GM18508 (cell line): ENCODE measurements around the gene MCUB.
"Not testable (repeated sequence)": the region's sequence is repeated elsewhere in the genome, so short reads cannot be mapped to it uniquely, and the experiment has no call there.

Source experiments
- ATAC-seq: cut with Tn5 transposase; IDR thresholded peaks from one replicate; pipeline ENCODE4 v1.9.1; 2021; ENCODE audit warnings: moderate number of reproducible peaks; ENCODE audit not compliant: insufficient read depth, unreplicated experiment

The MCUB gene

DNA sequence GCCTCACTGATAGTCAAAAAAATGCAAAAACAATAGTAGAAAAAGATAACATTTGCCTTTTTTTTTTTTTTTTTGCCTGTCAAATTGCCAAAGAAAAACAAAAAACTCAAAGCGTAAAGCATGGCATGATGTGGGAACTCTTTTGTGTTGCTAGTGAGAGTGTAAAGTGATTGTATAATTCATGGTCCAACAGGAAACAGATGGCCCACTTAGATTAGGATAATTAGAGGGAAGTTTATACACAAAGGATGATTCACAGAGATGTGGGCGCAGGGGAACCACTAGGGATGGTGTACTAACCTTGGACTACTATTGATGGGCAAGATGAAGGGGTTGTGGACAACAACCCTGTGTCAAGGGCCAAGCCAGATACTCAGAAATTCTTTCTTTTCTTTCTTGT lies 16.4 kb downstream of the MCUB start:
- ATAC-seq, result no peak

GRCh38 chr4:109578846-109579245 lies 18.8 kb downstream of the MCUB start:
- no peak for ATAC-seq

DNA sequence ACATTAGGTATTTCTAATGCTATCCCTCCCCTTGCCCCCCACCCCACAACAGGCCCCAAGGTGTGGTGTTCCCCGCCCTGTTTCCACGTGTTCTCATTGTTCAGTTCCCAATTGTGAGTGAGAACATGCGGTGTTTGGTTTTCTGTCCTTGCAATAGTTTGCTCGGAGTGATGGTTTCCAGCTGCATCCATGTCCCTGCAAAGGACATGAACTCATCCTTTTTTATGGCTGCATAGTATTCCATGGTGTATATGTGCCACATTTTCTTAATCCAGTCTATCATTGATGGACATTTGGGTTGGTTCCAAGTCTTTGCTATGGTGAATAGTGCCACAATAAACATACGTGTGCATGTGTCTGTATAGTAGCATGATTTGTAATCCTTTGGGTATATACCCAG lies 20.0 kb downstream of the MCUB start:
- not testable (repeated sequence) for ATAC-seq

DNA sequence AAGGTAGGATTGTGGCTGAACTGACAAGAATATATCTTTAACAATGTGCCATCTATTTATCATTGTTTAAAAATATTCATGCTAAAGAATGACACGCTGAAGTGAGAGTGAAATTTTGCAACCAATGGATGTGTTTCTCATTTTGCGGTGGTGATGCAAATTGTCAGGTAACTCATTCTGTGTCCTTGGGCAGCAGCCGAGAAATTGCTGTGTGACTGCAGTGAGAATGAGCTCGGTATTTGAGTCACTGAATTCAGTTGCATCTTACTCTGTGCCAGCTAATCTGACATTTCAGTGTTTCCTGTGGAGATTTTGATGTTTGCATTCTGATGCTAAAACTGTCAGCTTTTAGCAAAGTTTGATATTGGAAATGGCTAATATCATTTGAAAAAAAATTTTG lies 28.1 kb downstream of the MCUB start:
- peak; percentile 92 for ATAC-seq

- no peak for ATAC-seq
Measured at GRCh38 chr4:109589119-109589518, 29.1 kb downstream of the MCUB start.

- ATAC-seq, result no peak
Measured at GRCh38 chr4:109589605-109590004, 29.6 kb downstream of the MCUB start.

DNA sequence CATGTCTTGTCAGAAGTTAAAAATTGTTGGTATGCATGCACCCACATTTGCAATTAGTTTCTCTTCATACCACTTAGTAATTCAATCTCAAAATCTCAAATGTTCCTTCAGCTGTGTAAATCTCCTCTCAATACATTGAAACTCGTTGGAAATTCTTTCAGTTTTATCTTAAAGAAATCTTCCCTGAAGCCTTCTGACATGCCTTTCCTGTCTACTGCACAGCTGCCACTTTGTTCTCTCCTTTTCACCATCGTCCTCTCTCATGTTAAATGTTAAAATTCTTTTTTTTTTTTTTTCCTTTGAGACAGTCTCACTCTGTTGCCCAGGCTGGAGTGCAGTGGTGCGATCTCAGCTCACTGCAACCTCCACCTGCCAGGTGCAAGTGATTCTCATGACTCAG lies 30.9 kb downstream of the MCUB start:
- ATAC-seq, result no peak

DNA sequence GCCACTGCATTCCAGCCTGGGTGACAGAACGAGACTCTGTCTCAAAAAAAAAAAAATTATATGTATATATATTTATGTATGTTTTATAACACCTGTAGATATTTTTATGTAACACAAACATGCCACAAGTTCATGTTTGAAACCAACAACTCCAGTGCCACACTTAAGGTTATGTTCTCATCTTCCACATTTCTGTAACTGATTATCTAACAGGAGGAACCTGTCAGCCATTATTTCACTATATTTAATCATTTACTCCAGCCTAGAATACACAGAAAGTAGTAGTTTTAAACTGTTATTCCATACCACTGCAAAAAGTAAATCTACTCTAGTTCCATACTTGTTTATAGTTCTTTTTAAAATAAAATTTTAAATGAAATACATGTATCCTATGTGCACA lies 32.3 kb downstream of the MCUB start:
- peak; percentile 45 for ATAC-seq

GRCh38 chr4:109595123-109595522 lies 35.1 kb downstream of the MCUB start:
- not testable (repeated sequence) for ATAC-seq

GRCh38 chr4:109596420-109597085 lies 36.5 kb downstream of the MCUB start:
- not testable (repeated sequence) for ATAC-seq

DNA sequence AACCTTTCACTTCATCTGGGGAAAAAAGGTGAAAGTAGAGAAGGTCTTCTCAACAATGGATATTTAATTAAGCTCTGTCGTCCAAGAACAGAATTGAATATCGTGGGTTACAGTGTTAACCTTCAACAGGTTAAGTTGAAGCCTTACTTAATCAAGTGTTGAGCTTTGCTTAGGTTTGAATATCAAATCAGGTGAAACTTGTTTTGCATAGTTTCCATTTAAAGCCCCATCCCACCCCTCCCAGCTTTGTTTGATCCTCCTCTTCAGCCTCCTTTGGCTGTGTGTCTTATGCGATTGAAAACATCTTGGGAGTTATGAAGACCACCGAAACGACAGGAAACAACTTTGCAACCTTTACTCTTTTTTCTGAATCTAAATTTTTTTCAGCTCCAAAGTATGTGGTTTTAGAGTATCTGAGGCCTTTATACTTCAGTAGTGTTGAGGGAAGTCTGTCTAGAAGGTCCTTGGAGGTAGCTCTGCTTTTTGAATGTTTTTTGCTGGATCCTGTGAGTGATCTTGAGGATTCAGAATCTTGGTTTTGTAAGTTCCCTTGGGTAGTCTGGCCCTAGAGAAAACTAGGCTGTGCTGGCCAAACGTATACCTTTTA lies 39.1 kb downstream of the MCUB start:
- no peak for ATAC-seq

GRCh38 chr4:109600431-109600830 lies 40.4 kb downstream of the MCUB start:
- no peak for ATAC-seq

DNA sequence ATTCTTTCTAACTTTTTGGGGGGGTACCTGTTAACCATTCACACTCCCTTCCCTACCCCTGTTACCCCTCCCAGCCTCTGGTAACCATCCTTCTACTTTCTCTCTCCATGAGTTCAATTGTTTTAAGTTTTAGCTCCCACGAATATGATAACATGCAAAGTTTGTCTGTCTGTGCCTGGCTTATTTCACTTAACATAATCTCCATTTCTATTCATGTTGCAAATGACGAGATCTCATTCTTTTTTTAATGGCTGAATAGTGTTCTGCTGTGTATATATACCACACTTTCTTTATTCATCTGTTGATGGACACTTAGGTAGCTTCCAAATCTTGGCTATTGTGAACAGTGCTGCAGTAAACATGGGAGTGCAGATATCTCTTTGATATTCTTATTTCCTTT lies 41.3 kb downstream of the MCUB start:
- ATAC-seq, result no peak

DNA sequence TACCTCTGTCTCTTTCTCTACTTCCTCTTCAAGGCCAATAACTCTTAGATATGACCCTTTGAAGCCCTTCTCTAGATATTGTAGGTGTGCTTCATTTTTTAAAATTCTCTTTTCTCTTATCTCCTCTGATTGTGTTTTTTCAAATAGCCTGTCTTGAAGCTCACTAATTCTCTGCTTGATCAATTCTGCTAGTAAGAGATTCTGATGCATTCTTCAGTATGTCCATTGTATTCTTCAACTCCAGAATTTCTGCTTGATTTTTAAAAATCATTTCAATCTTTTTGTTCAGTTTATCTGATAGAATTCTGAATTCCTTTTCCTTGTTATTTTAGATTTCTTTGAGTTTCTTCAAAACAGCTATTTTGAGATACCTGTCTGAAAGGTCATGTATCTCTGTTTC lies 47.9 kb downstream of the MCUB start:
- ATAC-seq, result no peak

DNA sequence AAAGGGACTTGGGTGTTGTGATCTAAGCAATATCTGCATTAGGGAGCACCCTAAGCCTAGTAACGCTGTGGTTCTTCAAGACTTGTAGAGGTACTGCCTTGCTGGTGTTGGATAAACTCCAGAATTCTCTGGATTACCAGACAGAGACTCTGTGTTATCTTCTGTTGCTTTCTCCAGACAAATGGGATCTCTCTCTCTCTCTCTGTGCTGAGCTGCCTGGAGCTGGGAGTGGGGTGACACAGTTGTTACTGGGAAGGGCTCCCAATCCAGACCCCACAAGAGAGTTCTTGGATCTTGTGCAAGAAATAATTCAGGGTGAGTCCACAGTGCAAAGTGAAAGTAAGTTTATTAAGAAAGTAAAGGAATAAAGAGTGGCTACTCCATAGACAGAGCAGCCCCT lies 48.8 kb downstream of the MCUB start:
- ATAC-seq, result no peak

DNA sequence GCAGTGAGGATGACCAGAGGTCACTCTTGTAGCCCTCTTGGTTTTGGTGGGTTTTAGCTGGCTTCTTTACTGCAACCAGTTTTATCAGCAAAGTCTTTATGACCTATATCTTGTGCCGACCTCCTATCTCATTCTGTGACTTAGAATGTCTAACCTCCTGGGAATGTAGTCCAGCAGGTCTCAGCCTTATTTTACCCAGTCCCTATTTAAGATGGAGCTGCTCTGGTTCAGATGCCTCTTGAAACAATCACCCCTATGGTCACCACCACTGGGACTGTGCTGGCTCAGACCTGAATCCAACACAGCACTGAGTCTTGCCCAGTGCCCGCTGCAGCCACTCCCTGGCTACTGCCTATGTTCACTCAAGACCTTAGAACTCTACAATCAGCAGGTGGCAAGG lies 49.4 kb downstream of the MCUB start:
- no peak for ATAC-seq

- no peak for ATAC-seq
Measured at GRCh38 chr4:109610489-109610888, 50.4 kb downstream of the MCUB start.

DNA sequence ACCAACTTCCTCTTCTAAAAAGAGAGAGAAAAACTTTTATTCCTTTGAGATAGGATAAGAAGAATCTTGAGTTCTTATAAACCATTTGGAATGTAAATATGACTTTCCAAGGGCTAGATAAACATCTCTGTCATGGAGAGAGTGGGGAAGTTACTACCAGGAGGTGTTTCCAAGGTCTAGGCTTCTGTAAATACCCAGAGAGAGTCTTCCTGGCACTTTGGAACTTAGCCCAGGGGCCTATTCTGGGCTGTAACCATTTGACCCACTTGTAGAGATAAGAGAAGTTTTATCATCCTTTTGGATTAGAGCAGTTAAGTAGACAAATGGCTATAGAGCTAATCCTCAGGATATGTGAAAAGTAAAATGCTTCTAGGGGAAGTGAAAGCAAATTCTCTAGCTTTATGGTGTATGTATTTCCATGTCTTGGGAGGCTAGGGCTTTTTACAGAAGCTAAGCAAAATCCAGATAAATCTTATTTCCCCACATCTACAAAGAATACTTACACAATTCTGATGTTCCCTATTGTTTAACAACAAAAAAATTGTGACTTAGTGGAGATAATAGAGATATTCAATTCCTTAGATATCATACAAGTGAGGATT lies 51.1 kb downstream of the MCUB start:
- no peak for ATAC-seq

GRCh38 chr4:109614015-109614414 lies 54.0 kb downstream of the MCUB start:
- ATAC-seq, result no peak

- no peak for ATAC-seq
Measured at GRCh38 chr4:109614466-109614865, 54.4 kb downstream of the MCUB start.

GRCh38 chr4:109615742-109616141 lies 55.7 kb downstream of the MCUB start:
- no peak for ATAC-seq

DNA sequence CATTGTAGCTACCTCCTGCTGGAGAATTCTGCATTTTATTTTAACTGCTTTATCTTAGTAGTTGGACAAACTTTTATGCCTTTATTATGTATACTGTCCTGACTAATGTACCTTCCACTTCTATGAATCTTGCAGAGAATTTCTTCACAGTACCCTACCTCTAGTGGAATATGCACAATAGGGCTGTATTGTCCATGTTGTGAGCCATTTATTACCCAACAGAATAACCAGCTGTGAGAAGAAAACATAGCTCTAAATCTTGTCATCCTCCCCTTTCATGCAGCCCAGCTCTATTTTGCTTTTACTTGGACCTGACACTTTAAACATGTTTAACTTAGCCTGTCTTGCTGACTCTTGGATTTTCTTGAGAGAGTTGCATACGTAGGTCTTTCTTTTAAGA lies 56.2 kb downstream of the MCUB start:
- no peak for ATAC-seq
